ENCODE measurements around the gene NPR3. TPM values are rescaled to one million over a fixed set of nuclear protein-coding genes. Genes with fewer than 3 reads are reported as not detected.

The NPR3 gene
- total and polyA plus RNA-seq, 7 donors = 0.23 to 17.6 (median 5.0) TPM

- TF ChIP-seq POLR2AphosphoS5 (IDR thresholded peaks at IDR 0.05) = no peak
- no peak for TF ChIP-seq CTCF (IDR thresholded peaks at IDR 0.05)
- TF ChIP-seq EP300 (IDR thresholded peaks at IDR 0.05) = no peak
- no peak for TF ChIP-seq POLR2A (IDR thresholded peaks at IDR 0.05)
- Histone ChIP-seq H3K9me3 (peaks cover 0 to 14% (median 0%) of the 10 kb centered on the region in 4 donors), H3K36me3 (no peaks in the 10 kb centered on the region), H3K4me1 (peaks cover 0 to 25% (median 14%) of the 10 kb centered on the region in 4 donors), H3K27me3 (no peaks in the 10 kb centered on the region), H3K4me3 (no peak overlapping the region), H3K27ac (no peak overlapping the region)
- WGBS, 2 donors = 96 to 97% methylated on average over 1 of the region's 1 CpG
- intact Hi-C loops (cut with DNase I) = no loop called here
- DNase-seq = no peak
Observed at GRCh38 chr5:32684260-32684659, 26.9 kb upstream of the NPR3 start.

GRCh38 chr5:32686799-32687498 is 24.2 kb upstream of the NPR3 start:
- H3K4me3 ChIP-seq = no peak overlapping the region
- DNase-seq = no peak
- peaks cover 0 to 14% (median 0%) of the 10 kb centered on the region in 4 donors for H3K9me3 ChIP-seq
- peaks cover 0 to 32% (median 16%) of the 10 kb centered on the region in 4 donors for H3K4me1 ChIP-seq
- no peak overlapping the region for H3K27ac ChIP-seq
- TF ChIP-seq POLR2A (IDR thresholded peaks at IDR 0.05) (no peak), POLR2AphosphoS5 (IDR thresholded peaks at IDR 0.05) (no peak), EP300 (IDR thresholded peaks at IDR 0.05) (no peak), CTCF (IDR thresholded peaks at IDR 0.05) (no peak)
- H3K36me3 ChIP-seq = no peaks in the 10 kb centered on the region
- WGBS, 2 donors = 40 to 54% methylated on average over 2 of the region's 2 CpGs
- H3K27me3 ChIP-seq = no peaks in the 10 kb centered on the region
- intact Hi-C loops (cut with DNase I) = no loop called here

GRCh38 chr5:32687499-32687831 is 23.7 kb upstream of the NPR3 start:
- TF ChIP-seq POLR2AphosphoS5 (IDR thresholded peaks at IDR 0.05) (peak in 1 of 4 donors; percentile 39), EP300 (IDR thresholded peaks at IDR 0.05) (no peak)
- Histone ChIP-seq H3K27ac (peak overlapping the region in 2 of 4 donors; percentile 33 to 46), H3K27me3 (no peaks in the 10 kb centered on the region), H3K9me3 (peaks cover 0 to 14% (median 0%) of the 10 kb centered on the region in 4 donors), H3K4me1 (peaks cover 0 to 37% (median 18%) of the 10 kb centered on the region in 4 donors), H3K36me3 (no peaks in the 10 kb centered on the region), H3K4me3 (no peak overlapping the region)
- intact Hi-C loops (cut with DNase I) = no loop called here
- DNase-seq = no peak

GRCh38 chr5:32690153-32690552 is 21.0 kb upstream of the NPR3 start:
- no peaks in the 10 kb centered on the region for H3K27me3 ChIP-seq
- H3K27ac ChIP-seq = no peak overlapping the region
- 55 to 70% methylated on average over 2 of the region's 2 CpGs for WGBS, 2 donors
- H3K9me3 ChIP-seq = no peaks in the 10 kb centered on the region
- intact Hi-C loops (cut with DNase I) = no loop called here
- TF ChIP-seq POLR2AphosphoS5 (IDR thresholded peaks at IDR 0.05) = no peak
- TF ChIP-seq CTCF (IDR thresholded peaks at IDR 0.05) = no peak
- TF ChIP-seq POLR2A (IDR thresholded peaks at IDR 0.05) = no peak
- no peak for TF ChIP-seq EP300 (IDR thresholded peaks at IDR 0.05)
- no peak for DNase-seq
- H3K36me3 ChIP-seq = no peaks in the 10 kb centered on the region
- no peak overlapping the region for H3K4me3 ChIP-seq
- H3K4me1 ChIP-seq = peaks cover 0 to 46% (median 18%) of the 10 kb centered on the region in 4 donors

- WGBS, 2 donors = 78 to 93% methylated on average over 3 of the region's 3 CpGs
- H3K4me1 ChIP-seq = peaks cover 0 to 46% (median 18%) of the 10 kb centered on the region in 4 donors
- intact Hi-C loops (cut with DNase I) = no loop called here
- H3K4me3 ChIP-seq = no peak overlapping the region
- no peak overlapping the region for H3K27ac ChIP-seq
- H3K9me3 ChIP-seq = no peaks in the 10 kb centered on the region
- TF ChIP-seq POLR2AphosphoS5 (IDR thresholded peaks at IDR 0.05) (no peak), CTCF (IDR thresholded peaks at IDR 0.05) (no peak), POLR2A (IDR thresholded peaks at IDR 0.05) (no peak), EP300 (IDR thresholded peaks at IDR 0.05) (no peak)
- no peaks in the 10 kb centered on the region for H3K27me3 ChIP-seq
- DNase-seq = no peak
- no peaks in the 10 kb centered on the region for H3K36me3 ChIP-seq
Observed at GRCh38 chr5:32690666-32691065, 20.5 kb upstream of the NPR3 start.

Measured in sigmoid colon (tissue), 7 donors.